Liver (tissue), 9 donors: ENCODE measurements around the gene PSMC6. TPM values are rescaled to one million over a fixed set of nuclear protein-coding genes. Genes with fewer than 3 reads are reported as not detected.
"Not testable (repeated sequence)": the region's sequence is repeated elsewhere in the genome, so short reads cannot be mapped to it uniquely, and the experiment has no call there.

Source experiments
- DNase-seq: peaks from one replicate; pipeline ENCODE4 v3.0.0-alpha.2; 2017; ENCODE audit warnings: low spot score
- H3K27ac ChIP-seq, 2 donors: one replicate each; pipeline ENCODE4 v1.7.0; 2013; ENCODE audit warnings: inconsistent platforms in 2 of 2, low read length in 2 of 2, control low read depth in 1 of 2, low read depth in 1 of 2, mild to moderate bottlenecking in 1 of 2
- H3K27me3 ChIP-seq, 4 donors: one replicate each; pipeline versions ENCODE4 v1.6.1 to v1.7.0; 2013; ENCODE audit warnings: low read length in 3 of 4, inconsistent platforms in 1 of 4, mild to moderate bottlenecking in 1 of 4, moderate library complexity in 1 of 4; ENCODE audit not compliant: control insufficient read depth in 4 of 4, insufficient read depth in 4 of 4
- H3K36me3 ChIP-seq, 4 donors: one replicate each; pipeline versions ENCODE4 v1.6.1 to v1.7.0; 2013; ENCODE audit warnings: low read length in 3 of 4, mild to moderate bottlenecking in 3 of 4, low read depth in 1 of 4, moderate library complexity in 1 of 4; ENCODE audit not compliant: control insufficient read depth in 4 of 4, insufficient read depth in 3 of 4
- H3K4me1 ChIP-seq, 4 donors: one replicate each; pipeline versions ENCODE4 v1.6.1 to v1.7.0; 2013; ENCODE audit warnings: low read length in 3 of 4, mild to moderate bottlenecking in 3 of 4, moderate library complexity in 1 of 4; ENCODE audit not compliant: control insufficient read depth in 4 of 4, insufficient read depth in 4 of 4
- H3K4me3 ChIP-seq, 3 donors: one replicate each; pipeline versions ENCODE4 v1.6.1 to v1.7.0; 2013; ENCODE audit warnings: low read length in 3 of 3, control low read depth in 1 of 3, low read depth in 1 of 3, mild to moderate bottlenecking in 1 of 3
- H3K9ac ChIP-seq, 2 donors: one replicate each; pipeline ENCODE4 v1.7.0; 2013; ENCODE audit warnings: low read length in 2 of 2, mild to moderate bottlenecking in 2 of 2, moderate library complexity in 2 of 2, control low read depth in 1 of 2, low read depth in 1 of 2
- H3K9me3 ChIP-seq, 4 donors: one replicate each; pipeline versions ENCODE4 v1.6.1 to v1.7.0; 2013; ENCODE audit warnings: low read length in 3 of 4; ENCODE audit not compliant: control insufficient read depth in 4 of 4
- CTCF ChIP-seq: fragments of 150-350 bp; IDR thresholded peaks from 2 replicates; pipeline ENCODE4 v1.5.1; 2017; ENCODE audit warnings: improper control_type of control experiment, low read depth, low read length; ENCODE audit not compliant: missing input control
- FOXA1 ChIP-seq: IDR thresholded peaks from 2 replicates; pipeline ENCODE4 v1.6.1; 2016; ENCODE audit warnings: antibody characterized with exemption
- GABPA ChIP-seq, 2 donors: IDR thresholded peaks in 1 of 2; conservative IDR thresholded peaks in 1 of 2; 2 replicates each; pipeline ENCODE4 v1.6.1; 2016; ENCODE audit warnings: antibody characterized with exemption in 2 of 2, mild to moderate bottlenecking in 1 of 2, moderate library complexity in 1 of 2
- HNF4G ChIP-seq: IDR thresholded peaks from 2 replicates; pipeline ENCODE4 v1.6.1; 2016; ENCODE audit warnings: antibody characterized with exemption
- JUND ChIP-seq, 2 donors: IDR thresholded peaks; 2 replicates each; pipeline ENCODE4 v1.6.1; 2016; ENCODE audit warnings: antibody characterized with exemption in 2 of 2
- NR2F2 ChIP-seq: IDR thresholded peaks from 2 replicates; pipeline ENCODE4 v1.6.1; 2016; ENCODE audit warnings: antibody characterized with exemption
- RXRA ChIP-seq, 2 donors: IDR thresholded peaks; 2 replicates each; pipeline ENCODE4 v1.6.1; 2017 to 2018; ENCODE audit warnings: antibody characterized with exemption in 2 of 2, mild to moderate bottlenecking in 1 of 2
- SP1 ChIP-seq: IDR thresholded peaks from 2 replicates; pipeline ENCODE4 v1.6.1; 2018; ENCODE audit warnings: antibody characterized with exemption, mild to moderate bottlenecking
- TAF1 ChIP-seq: conservative IDR thresholded peaks from 2 replicates; pipeline ENCODE4 v1.6.1; 2016; ENCODE audit warnings: antibody characterized with exemption, mild to moderate bottlenecking
- YY1 ChIP-seq: IDR thresholded peaks from 2 replicates; pipeline ENCODE4 v1.6.1; 2016; ENCODE audit warnings: antibody characterized with exemption, mild to moderate bottlenecking
- ZBTB33 ChIP-seq: IDR thresholded peaks from 2 replicates; pipeline ENCODE4 v1.6.1; 2016; ENCODE audit warnings: antibody characterized with exemption
- WGBS: extraction: QIAGEN DNeasy Blood & Tissue Kit; methylation state at CpG from one replicate; pipeline ENCODE4 v1.1.7; 2013; 5-methylcytosine and 5-hydroxymethylcytosine counted together
- polyA plus RNA-seq, 2 donors: library from polyadenylated mRNA; stranded (reverse) in 1 of 2; unstranded in 1 of 2; fragments of 200-250 nt in 1 of 2; fragments of >200 nt in 1 of 2; fragmentation: Nextera tagmentation in 1 of 2; extraction: Ambion mirVana in 1 of 2; gene quantifications; one replicate each; pipeline versions ENCODE4 v1.2.1 to v1.2.3, GENCODE V29; 2013 to 2015
- total RNA-seq, 2 donors: library from RNA; depleted of rRNA; stranded (reverse); fragments of >200 nt; gene quantifications; one replicate each; pipeline ENCODE4 v1.2.3, GENCODE V29; 2014
- TF ChIP-seq, protein P1 (sequence below): IDR thresholded peaks from 2 replicates; pipeline ENCODE4 v1.6.1; 2016; ENCODE audit warnings: antibody characterized with exemption
- TF ChIP-seq, protein P2 (sequence below): IDR thresholded peaks from 2 replicates; pipeline ENCODE4 v1.6.1; 2016; ENCODE audit warnings: antibody characterized with exemption, mild to moderate bottlenecking
- donor health status: healthy.
- donor health status: healthy.
- donor health status: healthy.
- donor health status: healthy.
- donor health status: healthy.

Gene PSMC6
- total and polyA plus RNA-seq, 4 donors = 43.2 to 98.9 (median 69.3) TPM

GRCh38 chr14:52724360-52724644 is 17.3 kb downstream of the PSMC6 start:
- DNase-seq = no peak
- Histone ChIP-seq H3K9me3 (no peaks in the 10 kb centered on the region), H3K4me3 (peak overlapping the region in 1 of 3 donors; percentile 32), H3K9ac (no peak overlapping the region), H3K27me3 (no peaks in the 10 kb centered on the region), H3K4me1 (peaks cover 12 to 42% (median 32%) of the 10 kb centered on the region in 4 donors), H3K36me3 (peaks cover 11 to 37% (median 23%) of the 10 kb centered on the region in 4 donors), H3K27ac (peak overlapping the region in 1 of 2 donors; percentile 18)
- TF ChIP-seq SP1 = no peak
- TF ChIP-seq, protein P1, sequence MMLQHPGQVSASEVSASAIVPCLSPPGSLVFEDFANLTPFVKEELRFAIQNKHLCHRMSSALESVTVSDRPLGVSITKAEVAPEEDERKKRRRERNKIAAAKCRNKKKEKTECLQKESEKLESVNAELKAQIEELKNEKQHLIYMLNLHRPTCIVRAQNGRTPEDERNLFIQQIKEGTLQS = no peak
- TF ChIP-seq, protein P2, sequence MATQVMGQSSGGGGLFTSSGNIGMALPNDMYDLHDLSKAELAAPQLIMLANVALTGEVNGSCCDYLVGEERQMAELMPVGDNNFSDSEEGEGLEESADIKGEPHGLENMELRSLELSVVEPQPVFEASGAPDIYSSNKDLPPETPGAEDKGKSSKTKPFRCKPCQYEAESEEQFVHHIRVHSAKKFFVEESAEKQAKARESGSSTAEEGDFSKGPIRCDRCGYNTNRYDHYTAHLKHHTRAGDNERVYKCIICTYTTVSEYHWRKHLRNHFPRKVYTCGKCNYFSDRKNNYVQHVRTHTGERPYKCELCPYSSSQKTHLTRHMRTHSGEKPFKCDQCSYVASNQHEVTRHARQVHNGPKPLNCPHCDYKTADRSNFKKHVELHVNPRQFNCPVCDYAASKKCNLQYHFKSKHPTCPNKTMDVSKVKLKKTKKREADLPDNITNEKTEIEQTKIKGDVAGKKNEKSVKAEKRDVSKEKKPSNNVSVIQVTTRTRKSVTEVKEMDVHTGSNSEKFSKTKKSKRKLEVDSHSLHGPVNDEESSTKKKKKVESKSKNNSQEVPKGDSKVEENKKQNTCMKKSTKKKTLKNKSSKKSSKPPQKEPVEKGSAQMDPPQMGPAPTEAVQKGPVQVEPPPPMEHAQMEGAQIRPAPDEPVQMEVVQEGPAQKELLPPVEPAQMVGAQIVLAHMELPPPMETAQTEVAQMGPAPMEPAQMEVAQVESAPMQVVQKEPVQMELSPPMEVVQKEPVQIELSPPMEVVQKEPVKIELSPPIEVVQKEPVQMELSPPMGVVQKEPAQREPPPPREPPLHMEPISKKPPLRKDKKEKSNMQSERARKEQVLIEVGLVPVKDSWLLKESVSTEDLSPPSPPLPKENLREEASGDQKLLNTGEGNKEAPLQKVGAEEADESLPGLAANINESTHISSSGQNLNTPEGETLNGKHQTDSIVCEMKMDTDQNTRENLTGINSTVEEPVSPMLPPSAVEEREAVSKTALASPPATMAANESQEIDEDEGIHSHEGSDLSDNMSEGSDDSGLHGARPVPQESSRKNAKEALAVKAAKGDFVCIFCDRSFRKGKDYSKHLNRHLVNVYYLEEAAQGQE = no peak
- TF ChIP-seq GABPA (IDR thresholded peaks at IDR 0.05 in 1 of 2, conservative IDR thresholded peaks at IDR 0.05 in 1 of 2) = no peak
- no peak for TF ChIP-seq RXRA (IDR thresholded peaks at IDR 0.05)
- TF ChIP-seq YY1 = no peak
- no peak for TF ChIP-seq ZBTB33
- no peak for TF ChIP-seq TAF1
- no peak for TF ChIP-seq JUND (IDR thresholded peaks at IDR 0.05)
- TF ChIP-seq HNF4G = no peak
- TF ChIP-seq NR2F2 = no peak
- no peak for TF ChIP-seq FOXA1
- TF ChIP-seq CTCF = no peak

- not testable (repeated sequence) for H3K27me3 ChIP-seq, H3K4me3 ChIP-seq, H3K27ac ChIP-seq, H3K9ac ChIP-seq, DNase-seq, H3K9me3 ChIP-seq
- WGBS = 99% methylated on average over 2 of the region's 2 CpGs
- peaks cover 6 to 25% (median 11%) of the 10 kb centered on the region in 4 donors for H3K36me3 ChIP-seq
- H3K4me1 ChIP-seq = peaks cover 12 to 41% (median 32%) of the 10 kb centered on the region in 4 donors
These were observed 20.5 kb downstream of the PSMC6 start for GRCh38 chr14:52727509-52727908.

DNA sequence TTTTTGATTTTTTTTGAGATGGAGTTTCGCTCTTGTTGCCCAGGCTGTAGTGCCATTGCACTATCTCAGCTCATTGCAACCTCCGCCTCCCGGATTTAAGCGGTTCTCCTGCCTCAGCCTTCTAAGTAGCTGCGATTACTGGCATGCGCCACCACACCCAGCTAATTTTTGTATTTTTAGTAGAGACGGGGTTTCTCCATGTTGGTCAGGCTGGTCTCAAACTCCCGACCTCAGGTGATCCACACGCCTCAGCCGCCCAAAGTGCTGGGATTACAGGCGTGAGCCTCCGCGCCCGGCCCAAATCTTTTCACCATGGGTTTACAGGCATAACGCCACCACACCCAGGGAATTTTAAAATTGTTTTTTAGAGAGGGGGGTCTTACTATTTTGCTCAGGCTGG is 22.0 kb downstream of the PSMC6 start:
- H3K9ac ChIP-seq, H3K4me3 ChIP-seq, DNase-seq, H3K27me3 ChIP-seq, H3K9me3 ChIP-seq: not testable (repeated sequence)
- Histone ChIP-seq H3K4me1 (peaks cover 12 to 32% (median 18%) of the 10 kb centered on the region in 4 donors), H3K27ac (peak overlapping the region in 1 of 2 donors; percentile 7), H3K36me3 (peaks cover 8 to 24% (median 10%) of the 10 kb centered on the region in 4 donors)
- WGBS = 96% methylated on average over 15 of the region's 15 CpGs
